Omental fat pad (tissue), 4 donors: ENCODE measurements around the gene AKAIN1. TPM values are rescaled to one million over a fixed set of nuclear protein-coding genes. Genes with fewer than 3 reads are reported as not detected.

Experiments used
- ATAC-seq: fragments of 150-250 bp; one replicate; pipeline ENCODE4 v1.9.1; 2016; ENCODE audit warnings: mild to moderate bottlenecking, moderate library complexity; ENCODE audit not compliant: low FRiP score
- DNase-seq: peaks from one replicate; pipeline ENCODE4 v3.0.0-alpha.2; 2019; ENCODE audit warnings: low spot score
- CTCF ChIP-seq, 3 donors: fragments of 450-650 bp; IDR thresholded peaks; one replicate each; pipeline ENCODE4 v1.5.1; 2016 to 2017; ENCODE audit warnings: antibody characterized with exemption in 3 of 3, mild to moderate bottlenecking in 3 of 3, moderate library complexity in 2 of 3
- total RNA-seq, 4 donors: library from RNA; depleted of rRNA; stranded (reverse); fragments of >200 nt; gene quantifications; one replicate each; pipeline ENCODE4 v1.1.0, GENCODE V29; 2016

AKAIN1 gene
- total RNA-seq, 4 donors from 2014 or later = not detected

GRCh38 chr18:5214583-5215351 lies 17.7 kb upstream of the AKAIN1 start:
- no peak for ATAC-seq
- TF ChIP-seq CTCF (IDR thresholded peaks at IDR 0.05) = no peak
- DNase-seq = no peak

GRCh38 chr18:5207471-5208150 lies 10.6 kb upstream of the AKAIN1 start:
- no peak for TF ChIP-seq CTCF (IDR thresholded peaks at IDR 0.05)
- no peak for ATAC-seq
- DNase-seq = no peak

GRCh38 chr18:5198311-5198710 lies 1.3 kb upstream of the AKAIN1 start:
- no peak for TF ChIP-seq CTCF (IDR thresholded peaks at IDR 0.05)
- DNase-seq (no peak), ATAC-seq (no peak)

GRCh38 chr18:5197461-5197860 lies 404 bp upstream of the AKAIN1 start:
- no peak for TF ChIP-seq CTCF (IDR thresholded peaks at IDR 0.05)
- DNase-seq (no peak), ATAC-seq (no peak)

- DNase-seq (no peak), ATAC-seq (no peak)
- TF ChIP-seq CTCF (IDR thresholded peaks at IDR 0.05) = no peak
Observed at GRCh38 chr18:5196253-5197031, 615 bp downstream of the AKAIN1 start.

GRCh38 chr18:5195656-5196055 lies 1.4 kb downstream of the AKAIN1 start:
- no peak for TF ChIP-seq CTCF (IDR thresholded peaks at IDR 0.05)
- ATAC-seq = no peak
- no peak for DNase-seq
